ENCODE measurements around the gene RNF17.

The RNF17 gene

DNA sequence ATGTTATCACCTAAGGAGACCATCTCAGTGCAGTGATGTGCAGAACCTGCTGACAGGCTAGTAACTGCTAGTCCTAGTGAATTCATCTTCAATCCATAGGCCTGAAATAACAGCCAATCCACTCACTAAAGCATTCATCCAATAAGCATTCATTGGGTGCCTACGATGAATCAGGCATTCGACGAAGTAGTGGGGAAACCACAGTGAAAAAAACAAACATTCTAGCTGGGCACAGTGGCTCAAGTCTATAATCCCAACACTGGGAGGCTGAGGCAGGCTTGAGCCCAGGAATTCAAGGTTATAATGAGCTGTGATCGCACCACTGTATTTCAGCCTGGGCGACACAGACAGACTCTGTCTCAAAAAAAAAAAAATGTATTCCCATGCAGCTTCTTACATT is 135.6 kb downstream of the RNF17 start:
- DNase-seq, result no peak

DNA sequence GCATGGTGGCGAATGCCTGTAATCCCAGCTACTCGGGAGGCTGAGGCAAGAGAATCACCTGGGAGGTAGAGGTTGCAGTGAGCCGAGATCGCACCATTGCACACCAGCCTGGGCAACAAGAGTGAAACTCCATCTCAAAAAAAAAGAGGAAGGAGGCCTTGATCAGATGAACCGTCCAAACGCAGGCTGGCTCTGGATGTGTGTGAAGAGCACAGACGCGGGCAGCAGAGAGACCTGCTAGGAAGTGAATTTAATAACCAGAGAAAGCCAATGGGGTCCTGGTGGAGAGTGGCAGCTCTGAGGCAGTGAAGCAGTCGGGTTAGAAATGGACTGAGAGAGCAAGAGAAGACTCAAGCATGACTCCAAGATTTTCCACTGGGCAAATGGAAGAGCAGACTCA is 136.5 kb downstream of the RNF17 start:
- no peak for DNase-seq

DNA sequence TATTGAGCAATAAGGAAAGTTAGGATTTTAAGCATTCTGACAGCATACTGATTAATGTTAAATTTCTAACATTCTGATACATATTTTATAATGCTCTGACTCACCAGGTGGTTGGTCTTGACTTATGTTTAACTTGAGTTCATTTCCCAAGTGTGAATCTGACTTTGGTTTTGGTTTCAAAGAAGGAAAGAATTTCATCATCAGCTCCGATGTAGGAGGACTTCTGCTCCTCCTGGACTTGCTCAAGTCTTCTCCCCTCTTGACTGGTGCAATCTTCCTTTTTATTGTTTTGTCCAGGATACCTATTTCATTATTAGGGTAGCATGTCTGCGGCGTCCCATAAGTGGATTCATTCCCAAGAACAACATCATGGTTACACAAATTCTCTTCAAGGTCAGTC is 141.3 kb downstream of the RNF17 start:
- DNase-seq, result no peak

DNA sequence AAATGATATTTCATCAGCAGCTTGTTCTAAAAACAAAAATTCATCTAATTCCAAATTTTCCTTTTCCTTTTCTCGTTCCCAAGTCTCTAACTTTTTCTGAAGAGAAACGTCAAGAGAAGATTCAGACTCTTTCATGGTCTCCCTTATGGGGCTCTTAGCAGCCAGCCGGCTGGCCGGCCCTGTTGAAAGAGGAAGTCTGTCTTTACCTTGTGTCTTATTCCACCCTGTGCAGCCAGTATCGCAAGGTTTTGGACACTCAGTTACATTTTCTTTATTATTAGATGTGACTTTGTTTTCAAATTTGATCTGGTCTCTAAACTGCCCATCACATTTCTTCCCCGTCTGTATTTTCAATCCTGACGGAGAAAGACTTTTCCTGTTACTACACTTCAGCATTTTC is 142.3 kb downstream of the RNF17 start:
- DNase-seq, result no peak

DNA sequence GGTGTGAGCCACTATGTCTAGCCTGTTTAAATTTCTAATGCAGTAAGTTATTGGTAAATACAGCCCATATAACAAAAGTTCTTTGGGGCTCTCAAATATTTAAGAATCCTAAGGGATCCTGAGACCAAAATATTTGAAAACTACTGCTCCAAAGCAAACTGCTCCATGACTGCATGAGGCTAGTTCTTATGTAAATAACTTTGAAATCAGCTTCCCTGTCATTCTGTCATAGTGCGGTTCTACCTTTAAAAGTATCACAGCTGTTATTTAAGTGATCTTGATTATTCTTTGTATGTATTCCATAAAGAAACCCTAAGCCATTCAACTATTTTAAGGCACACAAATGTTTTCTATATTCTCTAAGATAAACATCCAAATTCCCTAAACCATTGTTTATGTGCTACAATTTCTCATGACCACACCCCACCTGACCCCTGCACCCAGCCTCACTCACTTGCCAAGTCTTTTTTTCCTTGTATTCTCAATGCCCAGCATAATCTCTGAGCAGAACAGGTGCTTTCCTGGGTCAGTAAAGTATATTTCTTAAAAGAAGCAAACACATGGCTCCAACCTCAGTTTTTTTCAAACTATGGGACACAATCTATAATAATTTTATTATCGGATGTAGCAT is 146.6 kb downstream of the RNF17 start:
- DNase-seq, result no peak

DNA sequence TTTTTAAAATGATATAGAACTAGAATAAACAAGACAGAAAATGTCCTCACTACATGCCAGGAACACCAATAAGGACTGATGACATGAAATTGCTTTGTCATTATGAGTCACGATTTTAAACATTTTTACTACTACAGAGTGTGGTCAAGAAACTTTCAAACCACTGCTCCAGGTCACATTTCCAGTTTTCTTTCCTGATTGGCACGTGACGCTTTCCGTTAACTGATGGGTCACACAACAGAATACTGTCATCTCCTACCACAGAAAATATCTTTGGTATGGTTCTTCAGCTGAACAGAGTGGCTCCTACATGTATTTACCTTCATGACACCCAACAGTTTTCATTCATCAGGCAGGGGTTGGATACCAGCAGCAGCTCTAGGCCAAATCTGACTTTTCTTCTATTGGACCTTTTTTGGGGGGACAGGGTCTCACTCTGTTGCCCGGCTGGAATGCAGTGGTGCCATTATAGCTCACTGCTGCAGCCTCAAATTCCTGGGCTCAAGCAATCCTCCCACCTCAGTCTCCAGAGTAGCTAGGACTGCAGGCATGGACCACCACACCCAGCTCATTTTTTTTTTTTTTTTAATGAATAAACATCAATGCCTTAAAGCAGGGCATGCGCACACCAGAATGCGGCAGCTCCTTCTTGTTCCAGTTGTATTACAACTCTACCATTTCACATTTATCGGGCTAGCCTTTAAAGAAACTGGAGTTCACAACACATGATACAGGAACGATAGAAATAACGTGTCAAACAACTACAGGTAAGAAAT is 147.4 kb downstream of the RNF17 start:
- no peak for DNase-seq

DNA sequence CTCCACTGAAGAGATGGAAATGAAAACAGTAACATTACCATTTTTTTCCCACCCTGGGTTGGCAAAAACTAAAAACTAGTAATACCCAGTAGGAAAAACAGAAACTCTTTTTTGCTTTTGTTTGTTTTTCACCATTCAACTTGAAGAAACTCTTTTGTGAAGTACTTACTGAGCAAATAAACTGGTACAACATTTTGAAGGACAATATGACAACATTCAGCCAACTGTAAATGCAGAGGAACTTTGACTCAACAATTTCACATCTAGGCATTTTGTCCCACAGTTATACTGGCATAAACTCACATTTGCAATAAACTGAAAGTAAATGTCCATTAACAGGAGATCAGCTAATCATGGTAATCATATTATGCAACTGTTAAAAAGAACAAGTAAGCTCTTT is 152.5 kb downstream of the RNF17 start:
- no peak for DNase-seq

DNA sequence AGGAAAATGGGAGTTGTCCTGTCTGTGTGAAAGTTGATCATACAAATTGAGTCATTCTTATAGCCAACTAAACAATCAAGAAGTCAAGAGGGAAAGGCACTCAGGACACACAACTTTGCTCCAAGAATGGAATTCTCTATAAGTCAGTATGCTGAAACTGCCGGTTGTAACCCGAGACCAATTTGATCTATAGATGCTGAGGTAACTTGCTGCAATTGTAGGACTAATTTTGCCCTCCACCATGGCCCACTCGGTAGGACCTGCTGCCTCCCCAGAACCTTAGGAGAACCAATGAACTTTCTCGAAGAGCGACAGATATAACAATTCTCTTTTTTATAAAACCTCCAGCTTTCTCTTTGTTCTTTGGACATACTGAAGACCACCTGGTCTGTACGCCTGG is 157.0 kb downstream of the RNF17 start:
- no peak for DNase-seq

DNA sequence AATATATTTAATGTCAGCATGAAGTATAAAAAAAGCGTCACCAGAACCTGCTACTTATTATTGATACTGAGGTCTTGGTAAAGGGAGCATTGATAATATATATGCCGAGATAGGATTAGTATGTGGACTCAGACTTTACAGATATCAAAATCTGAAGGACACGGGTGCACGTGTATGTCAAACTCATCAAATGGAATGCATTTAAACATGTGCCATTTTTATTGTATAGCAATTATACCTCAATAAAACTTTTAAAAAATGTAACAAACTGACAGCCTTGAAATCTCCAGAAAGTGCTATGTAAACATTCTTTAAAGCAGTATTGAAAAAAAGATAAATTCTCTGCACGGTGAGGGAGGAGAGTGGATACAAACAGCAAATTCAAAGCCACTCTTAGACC is 157.9 kb downstream of the RNF17 start:
- DNase-seq, result no peak

DNA sequence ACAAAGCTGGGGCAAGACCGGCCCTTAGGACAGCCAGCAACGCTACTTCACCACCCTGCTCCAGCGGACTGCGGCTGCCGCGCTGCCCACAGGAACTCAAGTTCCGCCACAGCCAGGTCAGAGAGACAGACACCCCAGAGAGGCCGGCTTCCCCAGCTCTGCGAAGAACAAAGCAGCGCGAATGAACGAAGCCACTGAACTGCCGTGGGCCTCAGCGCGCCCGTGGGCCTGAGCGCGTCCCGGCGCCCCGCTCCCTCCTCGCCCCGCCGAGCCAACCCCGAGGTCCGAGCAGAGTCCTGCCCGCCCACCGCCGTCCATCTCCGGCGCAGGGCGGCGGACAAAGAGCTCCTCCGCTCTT is 158.4 kb downstream of the RNF17 start:
- peak; percentile 58 for DNase-seq

DNA sequence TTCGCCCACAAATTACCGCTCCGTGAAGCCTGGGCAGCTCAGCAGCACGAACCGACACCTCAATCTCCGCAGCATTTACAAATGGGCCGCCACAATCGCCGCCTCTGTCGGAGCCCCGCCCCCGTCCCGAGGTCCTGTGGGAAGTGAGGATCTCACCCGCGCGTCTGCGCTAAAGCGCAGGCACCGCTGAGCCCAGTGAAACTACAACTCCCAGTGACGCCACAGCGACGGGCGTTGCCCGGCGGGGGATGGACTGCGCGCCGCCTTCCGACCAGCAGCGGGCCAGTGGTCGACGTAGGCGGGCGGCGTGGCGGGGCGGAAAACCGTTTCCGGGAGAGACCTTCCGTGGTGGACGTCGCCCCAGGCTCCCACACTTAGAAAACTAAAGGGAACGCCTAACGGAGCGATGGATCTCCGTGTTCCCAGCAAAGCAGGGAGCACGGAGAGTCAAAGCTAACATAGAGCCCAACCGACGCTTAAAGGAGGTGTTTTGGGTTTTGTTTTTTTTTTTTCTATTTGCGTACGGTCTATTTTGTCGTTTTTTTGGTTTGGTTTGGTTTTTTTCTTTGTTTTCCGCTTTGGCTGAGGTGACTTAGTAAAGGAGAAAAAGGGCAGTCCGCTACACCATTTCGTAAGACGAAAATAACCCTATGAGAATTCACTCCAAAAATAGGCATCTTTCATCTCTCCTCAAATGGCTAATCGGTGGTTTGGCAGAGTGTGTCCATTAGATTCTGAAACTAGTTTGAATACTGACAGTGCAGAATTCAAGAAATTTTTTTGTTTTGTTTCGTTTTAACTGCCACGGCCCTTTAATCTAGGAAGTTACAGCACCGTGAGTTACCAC is 159.0 kb downstream of the RNF17 start:
- DNase-seq, result peak; percentile 94

DNA sequence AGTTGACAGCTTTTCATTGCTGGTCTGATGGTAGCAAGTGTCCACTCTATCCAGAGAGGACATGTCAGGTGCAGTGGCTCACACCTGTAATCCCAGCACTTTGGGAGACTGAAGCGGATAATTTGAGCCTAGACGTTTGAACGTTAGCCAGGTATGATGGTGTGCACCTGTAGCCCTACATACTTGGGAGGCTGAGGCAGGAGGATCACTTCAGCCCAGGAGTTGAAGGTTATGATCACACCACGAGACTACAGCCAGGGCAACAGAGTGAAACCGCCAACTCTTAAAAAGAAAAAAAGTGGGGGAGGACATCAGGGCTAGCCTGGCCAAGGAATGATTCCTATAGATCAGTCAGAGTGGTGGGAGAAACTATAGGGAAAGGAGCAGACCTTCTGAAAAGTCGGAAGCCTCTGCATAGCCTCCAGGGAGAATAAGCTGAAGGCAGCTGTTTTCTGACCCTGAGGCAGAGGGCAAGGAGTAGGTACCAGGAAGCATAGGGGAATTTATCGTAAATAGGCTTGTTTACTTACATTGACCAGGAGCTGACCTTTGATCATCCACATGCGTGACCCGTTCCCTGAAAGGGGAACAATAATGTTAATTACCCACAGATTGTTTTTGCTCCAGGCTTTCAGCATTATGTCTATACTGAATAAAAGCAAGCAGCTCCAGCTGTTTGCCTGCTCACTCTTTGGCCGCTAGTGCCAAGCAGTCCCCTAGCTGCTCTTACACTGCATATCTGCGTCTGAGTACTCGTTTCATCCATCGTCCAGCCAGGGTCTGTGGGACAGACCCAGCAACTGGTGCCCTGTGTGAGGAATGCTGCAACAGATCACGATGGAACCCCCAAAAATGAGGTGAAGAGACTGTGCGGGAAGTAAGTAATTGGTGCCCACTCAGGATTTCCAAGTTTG is 161.6 kb downstream of the RNF17 start:
- no peak for DNase-seq

DNA sequence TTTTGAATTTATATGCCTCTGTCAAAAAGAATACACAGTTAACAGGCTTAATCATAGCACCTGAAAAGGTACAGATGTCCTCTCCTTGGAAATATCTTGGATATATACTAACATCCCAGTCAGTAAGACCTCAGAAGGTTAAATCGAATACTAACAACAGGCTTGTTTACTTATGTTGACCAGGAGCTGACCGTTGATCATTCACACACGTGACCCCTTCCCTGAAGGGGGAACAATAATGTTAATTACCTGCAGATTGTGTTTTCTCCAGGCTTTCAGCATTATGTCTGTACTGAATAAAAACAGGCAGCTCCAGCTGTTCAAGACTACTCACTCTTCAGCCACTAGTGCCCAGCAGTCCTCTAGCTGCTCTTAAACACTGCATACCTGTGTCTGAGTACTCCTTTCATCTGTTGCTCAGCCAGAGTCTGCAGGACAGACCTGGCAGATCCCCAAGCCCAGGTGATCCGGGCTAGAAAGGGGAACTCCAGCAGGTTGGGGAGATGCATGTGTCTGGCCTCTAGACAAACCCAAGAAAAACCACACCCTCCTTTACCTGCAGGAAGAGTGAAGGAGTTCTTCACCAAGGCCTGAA is 163.9 kb downstream of the RNF17 start:
- DNase-seq, result no peak

DNA sequence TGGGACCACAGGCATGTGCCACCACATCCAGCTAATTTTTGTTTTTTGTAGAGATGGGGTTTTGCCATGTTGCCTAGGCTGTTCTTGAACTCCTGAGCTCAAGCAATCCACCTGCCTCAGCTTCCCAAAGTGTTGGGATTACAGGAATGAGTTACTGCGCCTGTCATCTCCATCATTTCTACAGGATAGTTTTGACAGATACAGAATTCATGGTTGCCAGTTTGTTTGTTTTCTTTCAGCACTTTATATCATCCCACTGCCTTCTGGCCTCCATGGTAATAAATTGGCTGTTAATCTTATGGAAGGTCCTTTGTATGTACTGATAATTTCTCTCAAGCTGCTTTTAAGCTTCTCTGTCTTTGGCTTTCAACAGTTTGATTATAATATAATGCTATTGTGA is 165.2 kb downstream of the RNF17 start:
- DNase-seq, result no peak
